Activated CD4-positive, CD25-positive, alpha-beta regulatory T cell (primary cell): ENCODE results near the gene NETO1.

Source experiments
- DNase-seq, 4 experiments: peaks; one replicate each; lab custom pipeline; 2025; lab: John Stamatoyannopoulos, UW

NETO1 gene, protein sequence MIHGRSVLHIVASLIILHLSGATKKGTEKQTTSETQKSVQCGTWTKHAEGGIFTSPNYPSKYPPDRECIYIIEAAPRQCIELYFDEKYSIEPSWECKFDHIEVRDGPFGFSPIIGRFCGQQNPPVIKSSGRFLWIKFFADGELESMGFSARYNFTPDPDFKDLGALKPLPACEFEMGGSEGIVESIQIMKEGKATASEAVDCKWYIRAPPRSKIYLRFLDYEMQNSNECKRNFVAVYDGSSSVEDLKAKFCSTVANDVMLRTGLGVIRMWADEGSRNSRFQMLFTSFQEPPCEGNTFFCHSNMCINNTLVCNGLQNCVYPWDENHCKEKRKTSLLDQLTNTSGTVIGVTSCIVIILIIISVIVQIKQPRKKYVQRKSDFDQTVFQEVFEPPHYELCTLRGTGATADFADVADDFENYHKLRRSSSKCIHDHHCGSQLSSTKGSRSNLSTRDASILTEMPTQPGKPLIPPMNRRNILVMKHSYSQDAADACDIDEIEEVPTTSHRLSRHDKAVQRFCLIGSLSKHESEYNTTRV

DNA sequence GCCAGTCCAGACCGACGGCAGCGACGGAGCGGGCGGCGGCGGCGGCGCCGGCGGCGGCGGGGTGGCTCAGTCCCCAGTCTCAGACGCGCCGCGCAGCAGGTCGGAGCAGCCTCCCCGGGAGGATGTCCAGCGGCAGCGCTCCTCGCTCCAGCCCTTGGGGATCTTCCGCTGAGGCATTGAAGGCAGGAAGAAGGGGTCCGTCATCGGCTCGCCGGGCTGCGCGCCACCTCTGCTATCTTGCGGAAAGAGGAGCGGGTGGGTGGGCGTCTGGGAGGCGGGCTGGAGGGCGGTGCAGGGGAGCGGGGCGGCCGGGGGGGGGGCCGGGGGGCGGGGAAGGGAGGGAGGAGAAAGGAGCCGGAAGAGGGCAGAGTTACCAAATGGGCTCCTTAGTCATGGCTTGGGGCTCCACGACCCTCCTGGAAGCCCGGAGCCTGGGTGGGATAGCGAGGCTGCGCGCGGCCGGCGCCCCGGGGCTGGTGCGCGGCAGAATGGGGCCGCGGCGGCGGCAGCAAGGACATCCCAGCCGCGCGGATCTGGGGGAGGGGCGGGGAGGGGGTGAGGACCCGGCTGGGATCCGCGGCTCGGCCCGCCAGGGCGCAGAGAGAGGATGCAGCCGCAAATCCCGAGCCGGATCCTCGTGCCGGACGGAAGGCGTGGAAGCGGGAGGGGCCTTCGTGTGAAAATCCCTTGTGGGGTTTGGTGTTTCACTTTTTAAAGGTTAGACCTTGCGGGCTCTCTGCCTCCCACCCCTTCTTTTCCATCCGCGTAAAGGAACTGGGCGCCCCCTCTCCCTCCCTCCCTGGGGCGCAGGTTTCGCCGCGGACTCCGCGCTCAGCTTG, at the start of gene NETO1:
Gene NETO1, minus strand, starts transcription at position 242 of the 839 bp plus-strand sequence. CDS start 696 bp downstream, outside the sequence.
- DNase-seq: no peak

DNA sequence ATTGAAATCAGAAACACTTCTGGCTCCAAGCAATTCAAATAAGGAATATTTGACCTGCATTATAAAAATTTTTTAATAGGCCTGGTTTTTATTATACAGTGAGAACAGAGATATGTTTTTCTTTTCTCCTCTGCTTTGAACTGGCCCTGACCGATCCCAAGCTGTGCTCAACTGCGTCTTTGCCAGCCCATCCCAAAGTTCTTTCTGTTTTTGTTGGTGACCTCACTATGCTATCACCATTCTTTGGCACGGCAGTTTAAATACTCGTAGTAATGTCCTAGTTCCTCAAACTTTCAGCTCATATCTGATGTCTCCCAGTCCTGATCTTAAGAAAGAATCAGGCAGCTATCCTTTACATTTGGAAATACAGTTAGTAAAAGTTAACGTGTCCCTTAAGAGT, 42.3 kb upstream of the NETO1 start:
- DNase-seq: no peak

DNA sequence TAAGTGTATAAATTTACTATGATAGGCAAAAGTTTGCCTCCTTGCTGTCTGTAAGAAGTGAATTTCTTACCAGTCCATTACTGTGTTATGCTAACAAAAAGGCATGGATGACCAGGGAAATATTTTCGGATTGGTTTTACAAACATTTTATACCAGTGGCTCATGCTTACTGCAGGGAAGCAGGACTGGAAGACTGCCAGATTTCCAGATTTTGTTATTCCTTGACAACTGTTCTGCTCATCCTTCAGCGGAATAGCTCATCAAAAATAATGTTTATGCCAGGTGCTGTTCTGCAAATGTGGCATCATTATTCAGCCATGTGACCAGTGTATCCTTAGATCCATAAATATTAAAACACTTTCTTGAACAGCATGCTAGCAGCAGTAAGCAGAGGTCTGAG, 40.4 kb upstream of the NETO1 start:
- no peak for DNase-seq

DNA sequence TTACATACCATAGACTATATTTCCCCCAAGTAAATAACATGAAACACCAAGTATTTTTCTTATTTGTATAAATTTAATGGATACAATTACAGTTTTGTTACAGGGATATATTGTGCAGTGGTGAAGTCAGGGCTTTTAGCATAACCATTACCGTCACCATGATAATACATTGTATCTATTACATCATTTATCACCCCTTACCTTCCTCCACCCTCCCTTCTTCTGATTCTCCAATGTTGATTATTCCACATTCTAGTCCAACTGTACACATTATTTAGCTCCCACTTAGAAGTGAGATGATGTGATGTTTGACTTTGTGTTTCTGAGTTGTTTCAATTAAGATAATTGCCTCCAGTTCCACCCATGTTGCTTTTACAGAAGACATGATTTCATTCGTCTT, 35.2 kb upstream of the NETO1 start:
- no peak for DNase-seq

DNA sequence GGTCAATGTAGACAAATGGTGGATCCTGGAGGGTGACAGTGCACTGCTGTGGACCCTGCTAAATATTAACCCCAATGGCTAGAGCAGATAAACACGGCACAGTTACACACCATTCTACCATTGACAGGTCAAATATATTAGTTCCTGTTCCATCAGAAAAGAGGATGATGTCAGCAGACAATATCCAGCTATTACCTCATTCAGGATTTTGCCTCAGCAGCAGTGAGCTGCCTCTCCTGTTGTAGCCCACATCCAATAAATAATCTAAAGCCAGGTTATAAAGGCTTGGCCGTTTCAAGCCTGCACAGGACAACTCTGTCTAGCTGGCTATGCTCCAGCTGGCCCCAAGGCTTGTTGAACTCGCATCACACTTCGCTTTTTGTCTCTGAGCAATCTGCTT, 31.6 kb upstream of the NETO1 start:
- no peak for DNase-seq

DNA sequence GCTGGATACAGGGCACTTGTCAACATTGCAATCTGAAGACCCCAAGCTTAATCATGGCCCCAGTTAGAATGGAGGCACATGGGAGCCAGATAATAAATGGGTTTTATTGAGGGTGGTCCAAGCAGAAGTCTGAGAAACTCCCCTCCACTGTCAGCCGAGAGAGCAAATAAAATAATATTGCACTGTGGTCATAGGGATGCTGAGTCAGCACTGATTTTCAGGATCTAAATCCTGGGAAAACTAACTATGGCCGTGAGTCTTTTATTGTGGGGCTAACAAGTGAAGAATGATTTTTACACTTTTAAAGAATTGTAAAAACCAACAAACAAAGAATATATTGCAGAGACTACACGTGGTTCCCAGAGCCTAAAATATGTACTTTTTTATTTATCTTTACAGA, 31.1 kb upstream of the NETO1 start:
- no peak for DNase-seq

DNA sequence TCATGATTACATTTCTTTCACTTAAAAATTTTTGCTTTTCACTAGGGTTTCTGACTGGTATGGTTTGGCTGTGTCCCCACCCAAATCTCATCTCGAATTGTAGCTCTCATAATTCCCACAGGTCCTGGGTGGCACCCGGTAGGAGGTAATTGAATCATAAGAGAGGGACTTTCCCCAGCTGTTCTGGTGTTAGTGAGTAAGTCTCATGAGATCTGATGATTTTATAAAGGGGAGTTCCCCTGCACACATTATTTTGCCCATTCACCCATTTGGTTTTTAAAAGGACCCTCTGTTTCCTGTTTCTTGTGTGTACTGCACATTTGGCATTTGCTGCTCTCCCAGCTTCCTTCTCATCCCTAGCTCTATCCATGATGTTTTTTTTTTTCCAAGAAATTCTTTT, 27.8 kb upstream of the NETO1 start:
- no peak for DNase-seq

DNA sequence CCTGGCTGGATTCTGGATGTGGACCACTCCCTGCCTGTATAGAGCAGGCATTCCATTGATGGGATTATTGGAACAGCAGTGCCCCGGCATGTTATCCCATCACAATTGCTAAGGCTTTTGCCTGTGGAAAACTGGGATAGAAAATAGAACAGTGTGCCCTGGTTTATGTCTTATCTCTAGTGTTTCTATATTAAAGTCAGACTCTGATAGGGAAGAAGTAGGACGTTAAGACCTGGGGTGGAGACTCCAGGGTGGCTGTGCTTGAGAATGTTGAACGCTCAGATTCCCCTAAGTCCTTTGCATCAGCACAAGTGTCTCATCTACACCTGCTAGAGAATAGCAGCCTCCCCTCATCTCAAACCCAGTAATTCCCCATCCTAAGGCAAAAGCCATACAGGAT, 10.8 kb upstream of the NETO1 start:
- DNase-seq: no peak

DNA sequence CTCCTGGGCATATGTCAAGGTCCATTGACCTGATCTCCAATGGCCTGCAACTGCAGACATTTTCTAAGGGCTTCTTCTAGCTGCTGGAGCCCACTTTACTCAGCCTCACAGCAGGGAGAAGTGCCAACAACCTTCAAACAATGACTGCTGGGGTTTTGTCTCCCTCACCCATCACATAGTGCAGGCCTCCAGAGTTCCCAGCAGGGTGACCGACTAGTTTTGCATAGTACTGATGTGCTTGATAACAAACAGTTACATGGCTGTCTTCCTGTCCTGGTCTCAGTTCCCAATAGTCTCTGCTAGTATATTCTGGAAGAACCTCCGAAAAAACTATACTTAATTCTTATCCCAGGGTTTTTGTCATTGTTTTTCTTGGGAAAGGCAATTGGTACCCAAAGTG, 10.4 kb upstream of the NETO1 start:
- no peak for DNase-seq

DNA sequence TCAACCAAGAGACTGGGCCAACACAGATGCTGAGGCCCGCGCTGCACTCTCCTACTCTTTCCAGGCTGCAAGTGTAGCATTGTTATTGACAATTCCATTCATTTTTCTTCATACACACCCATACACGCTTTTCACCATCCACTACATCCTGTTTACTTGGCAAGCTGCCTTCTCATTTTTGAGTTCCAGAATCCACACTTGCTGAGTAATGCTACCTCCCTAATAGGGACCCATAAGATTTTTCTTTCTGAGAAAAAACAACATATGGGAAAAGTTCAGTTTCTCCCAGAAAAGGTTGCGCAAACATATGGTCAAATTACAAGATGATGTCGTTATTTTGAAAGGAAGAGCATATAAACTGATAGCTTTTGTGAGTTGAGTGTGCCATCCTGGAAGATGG, 3.3 kb upstream of the NETO1 start:
- DNase-seq: no peak

DNA sequence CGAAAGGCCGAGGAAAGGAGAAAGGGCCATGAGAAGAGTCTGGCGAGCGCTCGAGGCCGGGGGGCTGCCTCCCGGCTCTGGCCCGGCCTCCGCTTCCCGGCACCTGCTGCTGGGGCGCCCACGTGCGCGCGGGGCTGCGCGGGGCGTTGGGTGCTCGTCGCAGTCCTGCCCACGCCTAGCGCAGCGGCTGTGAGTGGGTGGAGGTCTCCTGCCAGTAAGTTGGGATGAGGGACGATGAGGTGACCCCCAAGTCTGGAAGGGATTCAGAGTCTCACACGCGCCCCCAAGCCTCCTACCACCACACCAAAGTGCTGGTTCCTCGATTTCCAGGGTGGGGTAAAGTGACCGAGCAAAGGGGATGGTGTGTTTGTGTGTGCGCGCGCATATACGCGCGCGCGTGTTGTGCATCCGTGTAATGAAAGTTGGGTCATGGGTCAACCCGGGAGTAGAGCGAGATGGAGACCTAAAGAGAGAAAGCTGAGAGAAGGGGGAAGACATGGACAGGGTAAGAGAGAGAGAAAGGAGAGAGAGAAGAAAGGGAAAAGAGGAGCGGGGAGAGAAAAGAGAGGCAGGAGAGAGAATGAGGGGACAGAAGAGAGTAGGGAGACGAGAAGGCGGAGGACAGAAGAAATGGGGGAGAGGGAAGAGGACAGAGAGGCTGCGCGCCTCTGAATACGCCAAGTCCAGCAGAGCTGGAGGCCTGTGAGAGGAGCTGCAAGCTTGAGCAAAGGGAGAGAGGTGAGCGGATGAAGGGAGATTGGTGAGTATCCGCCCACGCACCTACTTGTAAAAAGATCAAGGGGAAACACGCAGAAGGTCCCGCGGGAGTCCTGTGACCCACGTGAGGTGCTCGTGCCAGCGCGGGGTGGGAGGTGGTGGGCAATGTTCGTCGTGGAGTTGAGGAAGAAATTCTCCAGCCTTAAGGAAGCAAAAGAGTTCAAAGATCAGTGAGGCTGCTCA, 1.7 kb upstream of the NETO1 start:
- no peak for DNase-seq

DNA sequence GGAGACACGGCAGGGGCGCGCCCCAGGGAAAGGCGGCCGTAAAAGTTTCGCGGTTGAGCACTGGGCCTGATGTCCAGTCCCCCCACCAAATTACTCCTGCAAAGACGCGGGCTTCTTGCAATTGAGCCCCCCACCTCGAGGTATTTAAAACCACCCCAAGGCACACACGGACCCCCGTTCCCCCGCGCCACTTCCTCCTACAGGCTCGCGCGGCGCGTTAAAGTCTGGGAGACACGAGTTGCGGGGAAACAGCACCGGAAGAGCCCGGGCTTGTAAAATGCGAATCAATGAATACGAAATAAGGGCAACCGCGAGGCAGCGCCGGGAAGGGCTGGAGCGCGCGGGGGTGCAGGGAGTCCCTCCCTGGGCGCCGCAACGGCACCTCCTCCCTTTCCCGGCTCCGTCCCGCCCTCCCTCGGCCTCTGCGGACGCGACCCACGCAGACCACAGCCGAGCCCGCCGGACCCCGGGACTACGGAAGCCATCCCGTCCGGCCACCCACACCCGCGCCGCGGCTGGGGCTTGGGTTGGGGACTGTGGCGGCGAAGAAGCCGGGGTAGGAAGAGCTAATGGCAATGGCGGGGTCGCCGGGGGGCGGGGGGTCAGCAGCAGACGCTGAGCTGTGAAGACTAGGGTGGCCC, 918 bp upstream of the NETO1 start:
- DNase-seq: no peak

DNA sequence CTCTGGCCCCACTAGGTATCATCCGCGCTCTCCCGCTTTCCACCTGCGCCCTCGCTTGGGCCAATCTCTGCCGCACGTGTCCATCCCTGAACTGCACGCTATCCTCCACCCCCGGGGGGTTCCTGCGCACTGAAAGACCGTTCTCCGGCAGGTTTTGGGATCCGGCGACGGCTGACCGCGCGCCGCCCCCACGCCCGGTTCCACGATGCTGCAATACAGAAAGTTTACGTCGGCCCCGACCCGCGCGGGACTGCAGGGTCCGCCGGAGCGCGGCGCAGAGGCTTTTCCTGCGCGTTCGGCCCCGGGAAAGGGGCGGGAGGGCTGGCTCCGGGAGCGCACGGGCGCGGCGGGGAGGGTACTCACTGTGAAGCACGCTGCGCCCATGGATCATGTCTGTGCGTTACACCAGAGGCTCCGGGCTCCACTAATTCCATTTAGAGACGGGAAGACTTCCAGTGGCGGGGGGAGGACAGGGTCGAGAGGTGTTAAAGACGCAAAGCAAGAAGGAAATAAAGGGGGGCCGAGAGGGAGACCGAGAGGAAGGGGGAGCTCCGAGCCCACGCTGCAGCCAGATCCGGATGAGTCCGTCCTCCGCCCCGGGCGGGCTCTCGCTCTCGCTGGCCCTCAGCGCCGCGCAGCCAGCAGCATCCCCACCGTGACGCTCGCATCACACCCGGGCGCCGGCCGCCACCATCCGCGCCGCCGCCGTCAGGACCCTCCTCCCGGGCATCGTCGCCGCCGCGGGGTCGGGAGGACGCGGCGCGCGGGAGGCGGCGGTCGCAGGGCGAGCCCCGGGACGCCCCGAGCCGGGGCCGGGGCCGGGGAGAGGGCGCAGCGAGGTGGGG, 664 bp downstream of the NETO1 start:
- DNase-seq: peak in 2 of 4 experiments; percentile 12

DNA sequence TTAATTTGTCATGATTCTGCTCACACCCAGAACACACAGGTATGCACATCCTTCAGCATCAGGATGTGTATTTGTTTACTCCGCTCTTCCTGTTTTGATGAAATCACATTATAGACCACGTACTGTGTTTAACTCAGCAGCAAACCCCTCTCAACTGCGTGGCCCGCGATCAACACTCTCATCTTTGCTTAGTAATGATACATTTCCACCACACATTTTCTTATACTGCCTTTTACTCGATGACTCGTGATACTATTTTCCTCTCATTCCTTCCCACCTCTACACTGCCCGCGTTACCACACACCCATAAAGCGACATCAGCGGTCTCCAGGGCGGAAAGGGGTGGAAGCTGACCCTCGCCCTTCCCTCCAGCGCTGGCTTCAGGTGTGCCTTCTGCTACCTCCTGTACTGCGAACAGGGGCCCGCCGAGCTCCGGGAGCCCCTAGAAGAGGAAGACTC, 1.3 kb downstream of the NETO1 start:
- no peak for DNase-seq

DNA sequence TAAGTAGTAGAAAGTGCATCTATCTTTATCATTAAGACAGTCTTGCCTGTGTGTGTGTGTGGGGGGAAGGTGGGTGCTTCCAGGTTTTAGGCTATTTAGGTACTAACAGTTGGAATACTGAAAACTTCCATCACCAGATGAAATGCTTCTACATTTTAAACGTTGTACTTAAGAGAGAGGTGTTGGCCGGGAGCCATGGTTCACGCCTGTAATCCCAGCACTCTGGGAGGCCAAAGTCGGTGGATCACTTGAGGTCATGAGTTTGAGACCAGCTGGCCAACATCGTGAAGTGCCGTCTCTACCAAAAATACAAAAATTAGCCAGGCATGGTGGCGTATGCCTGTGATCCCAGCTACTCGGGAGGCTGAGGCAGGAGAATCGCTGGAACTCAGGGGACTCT, 4.0 kb downstream of the NETO1 start:
- no peak for DNase-seq

DNA sequence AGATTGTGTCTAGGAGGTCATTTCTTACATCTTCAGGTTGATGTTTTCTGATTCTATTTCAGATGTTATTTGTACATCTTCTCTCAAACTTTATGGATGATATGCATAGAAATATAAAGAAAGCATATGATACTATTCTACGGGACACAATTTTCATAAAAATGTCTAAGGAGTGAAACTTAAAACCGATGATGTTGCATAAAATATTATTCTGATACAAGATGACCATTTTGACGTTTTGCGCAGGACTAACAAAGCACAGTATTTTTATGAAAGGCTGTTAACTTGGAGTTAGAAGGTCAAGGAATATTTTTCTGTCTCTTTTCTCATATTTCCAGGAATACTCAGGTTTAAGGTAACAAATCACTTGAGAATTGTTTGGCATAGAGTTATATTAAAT, 8.7 kb downstream of the NETO1 start:
- DNase-seq: no peak

DNA sequence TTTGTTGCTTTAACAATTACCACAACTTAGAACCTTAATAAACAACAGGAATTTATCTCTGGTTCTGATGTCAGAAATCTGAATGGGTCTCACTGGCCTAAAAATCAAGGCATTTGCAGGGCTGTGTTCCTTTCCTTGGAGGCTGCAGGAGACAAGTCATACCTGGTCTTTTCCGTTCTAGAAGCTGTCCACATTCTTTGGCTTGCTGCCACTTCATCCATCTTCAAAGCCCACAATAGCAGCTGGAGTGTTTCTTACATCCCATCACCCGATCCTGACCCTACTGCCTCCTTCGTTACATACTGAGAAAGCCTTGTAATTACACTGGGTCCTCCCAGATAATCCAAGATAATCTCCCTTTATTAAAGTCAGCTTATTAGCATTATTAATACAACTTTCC, 18.1 kb downstream of the NETO1 start:
- no peak for DNase-seq

DNA sequence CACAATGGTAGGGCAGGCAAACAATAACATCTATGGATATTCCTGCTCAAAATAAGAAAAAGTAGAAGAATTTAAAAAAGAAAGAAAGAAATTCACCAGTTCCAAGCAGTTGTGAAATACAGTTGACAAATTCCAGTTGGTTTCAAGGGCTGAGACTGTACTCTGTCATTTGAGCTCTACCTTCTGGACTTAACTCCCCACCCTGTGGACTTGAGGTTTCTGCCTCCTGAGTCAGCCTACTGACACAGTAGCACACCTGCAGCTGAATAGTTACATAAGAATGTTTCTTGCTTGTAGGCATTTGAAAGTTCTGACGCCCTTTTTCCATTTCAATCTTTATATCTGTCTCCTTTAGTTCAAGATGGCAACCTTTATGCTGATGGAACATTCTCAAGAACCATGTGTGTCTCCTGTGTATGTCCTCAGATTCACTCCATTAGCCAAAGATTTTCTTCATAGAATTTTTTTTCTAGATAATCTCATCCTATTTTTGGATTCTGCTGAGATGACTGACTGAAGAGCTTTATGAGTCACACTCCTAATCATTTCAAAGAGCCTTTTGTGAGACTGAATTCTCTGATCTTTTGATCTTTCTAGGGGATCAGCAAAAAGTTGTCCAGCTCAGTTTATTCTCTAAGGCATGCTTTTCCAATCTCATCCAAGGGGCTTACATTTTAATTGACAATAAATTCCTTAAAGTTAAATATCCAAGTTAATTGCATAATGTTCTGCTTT, 19.1 kb downstream of the NETO1 start:
- no peak for DNase-seq

DNA sequence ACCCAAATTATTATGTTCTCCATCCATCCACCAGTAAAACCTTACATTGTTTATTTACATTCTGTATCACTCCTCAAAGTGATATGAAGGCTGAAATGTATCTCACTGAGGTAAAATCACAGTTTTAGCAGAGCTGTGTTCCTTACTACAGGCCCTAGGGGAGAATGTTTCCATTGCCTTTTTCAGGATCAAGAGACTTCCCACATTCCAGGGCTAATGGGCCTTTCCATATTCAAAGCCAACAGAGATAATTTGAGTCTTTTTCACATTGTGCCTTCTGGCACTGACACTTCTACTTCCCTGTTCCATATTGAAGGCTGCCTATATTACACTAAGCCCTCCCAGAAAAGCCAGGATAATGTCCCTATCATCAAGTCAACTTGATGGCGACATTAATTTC, 20.0 kb downstream of the NETO1 start:
- DNase-seq: no peak
